ENCODE data around the gene THAP12.
A peak's percentile ranks its signal among the peaks of the same experiment; 100 is the strongest.
"Not testable (repeated sequence)": the region's sequence is repeated elsewhere in the genome, so short reads cannot be mapped to it uniquely, and the experiment has no call there.

Gene THAP12, protein sequence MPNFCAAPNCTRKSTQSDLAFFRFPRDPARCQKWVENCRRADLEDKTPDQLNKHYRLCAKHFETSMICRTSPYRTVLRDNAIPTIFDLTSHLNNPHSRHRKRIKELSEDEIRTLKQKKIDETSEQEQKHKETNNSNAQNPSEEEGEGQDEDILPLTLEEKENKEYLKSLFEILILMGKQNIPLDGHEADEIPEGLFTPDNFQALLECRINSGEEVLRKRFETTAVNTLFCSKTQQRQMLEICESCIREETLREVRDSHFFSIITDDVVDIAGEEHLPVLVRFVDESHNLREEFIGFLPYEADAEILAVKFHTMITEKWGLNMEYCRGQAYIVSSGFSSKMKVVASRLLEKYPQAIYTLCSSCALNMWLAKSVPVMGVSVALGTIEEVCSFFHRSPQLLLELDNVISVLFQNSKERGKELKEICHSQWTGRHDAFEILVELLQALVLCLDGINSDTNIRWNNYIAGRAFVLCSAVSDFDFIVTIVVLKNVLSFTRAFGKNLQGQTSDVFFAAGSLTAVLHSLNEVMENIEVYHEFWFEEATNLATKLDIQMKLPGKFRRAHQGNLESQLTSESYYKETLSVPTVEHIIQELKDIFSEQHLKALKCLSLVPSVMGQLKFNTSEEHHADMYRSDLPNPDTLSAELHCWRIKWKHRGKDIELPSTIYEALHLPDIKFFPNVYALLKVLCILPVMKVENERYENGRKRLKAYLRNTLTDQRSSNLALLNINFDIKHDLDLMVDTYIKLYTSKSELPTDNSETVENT
- 147 to 160 reads per million in 2 donors for total RNA-seq

GRCh38 chr11:76380977-76381719 is at the start of gene THAP12, which contains the start of gene GVQW3:
Gene THAP12, minus strand, starts transcription at chr11:76381132. Its CDS starts 296 bp downstream, at chr11:76380836.
Gene GVQW3, plus strand, starts transcription at chr11:76381323. Its CDS starts 506 bp downstream, at chr11:76381829.
- peak; percentile 95 for DNase-seq

DNA sequence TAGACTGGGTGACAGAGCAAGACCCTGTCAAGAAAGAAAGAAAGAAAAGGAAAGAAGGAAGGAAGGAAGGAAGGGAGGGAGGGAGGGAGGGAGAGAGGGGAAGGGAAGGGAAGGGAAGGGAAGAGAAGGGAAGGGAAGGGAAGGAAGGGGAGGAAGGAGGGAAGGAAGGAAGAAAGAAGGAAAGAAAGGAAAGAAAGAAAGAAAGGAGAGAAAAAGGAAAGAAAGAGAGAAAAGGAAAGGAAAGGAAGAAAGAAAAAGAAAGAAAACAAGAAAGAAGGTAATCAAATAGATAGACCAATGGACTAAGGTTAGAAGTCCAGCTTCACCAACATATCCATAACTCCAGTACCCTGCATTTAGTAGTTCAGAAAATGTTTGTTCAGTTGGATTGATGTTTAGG is 45.7 kb upstream of the THAP12 start:
- DNase-seq: no peak

DNA sequence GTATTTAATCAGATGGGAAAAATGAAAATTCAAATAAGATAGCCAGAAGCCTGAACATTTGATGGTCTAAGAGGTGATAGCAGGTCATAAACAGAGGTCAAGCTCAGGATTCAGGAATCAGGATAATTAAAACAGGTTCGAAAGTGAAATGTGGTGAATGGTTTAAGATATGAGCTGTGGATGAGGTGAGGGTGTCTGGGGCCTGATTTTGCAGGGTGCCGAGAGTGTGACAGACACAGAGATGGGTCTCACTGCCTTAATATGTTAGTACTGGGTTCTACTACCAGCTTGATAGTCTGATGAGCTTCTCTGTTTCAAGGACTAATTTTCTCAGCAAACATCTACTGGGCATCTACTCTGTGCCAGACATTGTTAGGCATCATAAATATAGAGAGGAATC is 44.0 kb upstream of the THAP12 start:
- DNase-seq: no peak

- no peak for DNase-seq
Observed at GRCh38 chr11:76424379-76424778, 43.4 kb upstream of the THAP12 start.

- no peak for DNase-seq
Observed at GRCh38 chr11:76419896-76420295, 39.0 kb upstream of the THAP12 start.

DNA sequence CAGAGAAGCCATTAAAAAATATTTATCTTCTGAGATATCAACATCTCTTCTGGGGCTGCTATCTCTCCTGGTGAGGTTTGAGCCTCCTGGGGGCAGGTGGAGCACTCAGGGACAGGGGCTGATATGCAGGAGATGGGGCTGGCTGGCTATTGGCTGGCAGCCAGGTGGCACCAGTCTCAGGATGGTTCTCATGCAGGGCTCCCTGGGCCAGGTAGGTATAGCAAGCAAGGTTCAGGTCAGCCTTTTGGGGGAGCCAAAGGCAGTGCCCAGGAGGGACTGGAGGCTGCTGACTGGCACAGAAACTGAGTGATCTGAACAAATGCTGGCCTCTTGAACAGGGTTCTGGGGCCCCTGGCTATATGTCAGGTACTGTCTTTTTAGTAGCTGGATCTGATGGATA is 34.1 kb upstream of the THAP12 start:
- DNase-seq: no peak

- DNase-seq: no peak
Observed at GRCh38 chr11:76410851-76411357, 30.0 kb upstream of the THAP12 start.

- no peak for DNase-seq
Observed at GRCh38 chr11:76408171-76408965, 27.4 kb upstream of the THAP12 start.

GRCh38 chr11:76406359-76406758 is 25.4 kb upstream of the THAP12 start:
- DNase-seq: no peak

- DNase-seq: not testable (repeated sequence)
Observed at GRCh38 chr11:76401484-76401883, 20.6 kb upstream of the THAP12 start.

DNA sequence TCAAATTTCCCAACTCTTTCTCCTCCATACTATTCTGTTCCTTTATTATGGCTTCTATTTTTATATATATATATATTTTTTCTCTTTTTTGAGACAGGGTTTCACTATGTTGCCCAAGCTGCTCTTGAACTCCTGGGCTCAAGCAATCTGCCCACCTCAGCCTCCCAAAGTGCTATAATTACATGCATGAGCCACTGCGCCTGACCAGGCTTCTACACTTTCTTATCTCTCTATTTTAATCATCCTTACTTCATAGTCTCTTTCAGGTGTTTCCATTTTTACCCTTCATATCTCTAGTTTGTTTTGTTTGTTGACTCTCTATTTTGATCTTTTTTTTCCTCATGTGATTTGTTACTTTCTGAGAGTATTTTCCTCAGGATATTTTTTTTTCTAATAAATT is 20.0 kb upstream of the THAP12 start:
- DNase-seq: no peak

GRCh38 chr11:76397383-76397782 is 16.5 kb upstream of the THAP12 start:
- DNase-seq: no peak

DNA sequence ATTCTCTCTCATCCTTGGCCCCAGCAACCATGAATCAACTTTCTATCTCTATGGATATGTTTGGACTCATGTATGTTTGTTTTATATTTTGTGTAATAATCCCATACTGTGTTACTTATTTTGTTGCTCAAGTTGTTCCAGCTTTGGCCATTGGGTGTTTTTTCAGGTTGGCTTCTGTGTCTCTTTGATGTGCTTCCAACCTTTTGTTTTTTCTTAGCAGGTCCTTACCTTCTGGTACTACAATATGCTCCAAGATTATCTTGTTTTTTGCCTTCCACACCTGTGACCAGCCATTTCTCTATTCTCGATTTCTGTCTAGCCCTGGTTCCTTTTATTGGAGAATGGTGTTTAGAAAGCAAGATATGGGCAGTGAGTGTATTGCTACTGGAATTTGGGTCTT is 14.4 kb upstream of the THAP12 start:
- no peak for DNase-seq

GRCh38 chr11:76394411-76394810 is 13.5 kb upstream of the THAP12 start:
- no peak for DNase-seq

DNA sequence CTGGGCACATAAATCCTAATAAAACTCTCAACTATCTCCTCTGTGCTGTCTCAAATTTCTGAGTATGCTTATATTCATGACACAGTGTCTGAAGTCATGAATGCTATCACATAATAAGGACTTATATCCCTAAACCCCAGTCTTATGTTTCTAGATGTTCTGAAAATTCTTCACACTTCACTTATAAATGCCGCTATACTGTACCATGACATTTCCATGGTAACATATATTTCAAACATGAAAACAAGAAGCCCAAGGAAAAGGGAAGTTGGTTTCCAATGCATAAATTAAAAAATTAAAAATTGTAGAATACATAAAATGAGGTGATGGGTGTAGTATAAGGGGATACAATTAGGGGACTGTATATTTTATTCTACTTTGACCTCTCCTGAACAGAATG is 11.9 kb upstream of the THAP12 start:
- DNase-seq: no peak

- no peak for DNase-seq
Observed at GRCh38 chr11:76391811-76392475, 11.0 kb upstream of the THAP12 start.

DNA sequence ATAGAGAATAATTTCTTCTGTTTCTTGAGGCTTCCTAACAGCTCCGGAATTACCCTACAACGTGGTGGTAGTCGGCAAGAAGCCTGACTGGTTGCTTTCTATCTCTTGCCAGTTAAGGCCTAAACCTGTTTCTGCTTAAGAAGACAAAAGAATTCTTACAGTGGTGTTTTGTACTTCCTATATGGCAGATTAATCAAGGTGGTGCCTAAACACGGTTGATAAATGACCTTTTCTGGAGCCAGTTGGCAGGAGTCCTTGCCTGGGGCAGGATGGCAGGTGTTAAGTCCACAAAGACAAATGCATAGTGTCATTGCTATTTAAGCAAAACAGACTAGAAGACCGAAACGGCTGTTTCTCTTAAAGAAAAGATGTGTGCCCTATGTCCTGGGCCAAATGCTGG is 10.1 kb upstream of the THAP12 start:
- DNase-seq: no peak

GRCh38 chr11:76388408-76388807 is 7.5 kb upstream of the THAP12 start:
- no peak for DNase-seq

DNA sequence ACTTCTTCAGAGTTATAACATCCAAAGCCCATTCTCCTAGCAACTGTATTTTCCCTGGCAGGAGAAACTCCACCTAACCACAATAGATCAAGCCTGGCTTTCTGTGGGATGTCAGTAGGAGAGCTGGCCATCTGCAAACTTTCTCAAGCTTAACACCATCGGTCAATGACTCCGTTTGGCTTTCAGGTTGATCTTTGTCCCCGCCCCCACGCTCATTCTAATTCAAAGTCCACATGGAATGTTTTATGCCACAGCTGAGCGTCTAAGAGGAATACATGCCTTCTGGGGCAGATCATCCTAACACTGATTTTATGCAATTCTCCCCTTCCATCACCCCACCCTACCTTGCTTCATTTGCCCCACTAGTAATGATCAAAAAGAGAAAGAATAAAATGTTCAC is 5.0 kb upstream of the THAP12 start:
- DNase-seq: no peak

DNA sequence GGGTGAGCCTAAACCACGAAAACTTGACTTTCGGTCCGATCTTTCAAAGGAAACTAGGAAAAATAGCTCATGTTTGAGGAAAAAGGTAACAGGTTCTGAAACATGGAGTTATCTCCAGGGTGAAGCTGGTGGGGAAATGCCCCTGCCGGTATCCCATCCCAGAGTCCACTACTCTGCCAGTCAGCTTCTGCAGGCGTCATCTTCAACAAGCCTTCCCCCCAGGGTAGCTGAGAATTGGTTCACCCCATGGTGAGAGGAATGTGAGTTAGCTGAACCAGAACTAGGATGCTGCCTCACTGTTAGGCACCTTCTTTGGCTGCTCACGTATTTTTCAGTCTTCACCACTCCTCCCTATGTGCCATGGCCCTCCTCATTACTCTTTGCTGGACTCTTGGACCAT is 1.3 kb upstream of the THAP12 start:
- DNase-seq: no peak

GRCh38 chr11:76380159-76380976 is 564 bp downstream of the THAP12 start:
- DNase-seq: peak; percentile 57
